ENCODE measurements around the gene GRM1. TPM values are rescaled to one million over a fixed set of nuclear protein-coding genes. Genes with fewer than 3 reads are reported as not detected.
"Not testable (repeated sequence)": the region's sequence is repeated elsewhere in the genome, so short reads cannot be mapped to it uniquely, and the experiment has no call there.

The GRM1 gene
- total RNA-seq, 1 experiment from 2014 or later = not detected

- not testable (repeated sequence) for DNase-seq (ENCODE audit: low spot score)
Measured at GRCh38 chr6:146271163-146271562, 242.3 kb downstream of the GRM1 start.

- DNase-seq (ENCODE audit: low spot score) = no peak
Measured at GRCh38 chr6:146273490-146273889, 244.6 kb downstream of the GRM1 start.

GRCh38 chr6:146277142-146277541, 248.3 kb downstream of the GRM1 start:
- no peak for DNase-seq (ENCODE audit: low spot score)

- no peak for DNase-seq (ENCODE audit: low spot score)
Measured at GRCh38 chr6:146281651-146282362, 252.9 kb downstream of the GRM1 start.

GRCh38 chr6:146282837-146283236, 254.0 kb downstream of the GRM1 start:
- no peak for DNase-seq (ENCODE audit: low spot score)

GRCh38 chr6:146284311-146284710, 255.4 kb downstream of the GRM1 start:
- no peak for DNase-seq (ENCODE audit: low spot score)

GRCh38 chr6:146286961-146287360, 258.1 kb downstream of the GRM1 start:
- no peak for DNase-seq (ENCODE audit: low spot score)

GRCh38 chr6:146287691-146288369, 259.0 kb downstream of the GRM1 start:
- DNase-seq (ENCODE audit: low spot score) = no peak

GRCh38 chr6:146289816-146290588, 261.1 kb downstream of the GRM1 start:
- DNase-seq (ENCODE audit: low spot score) = peak; percentile 4

- DNase-seq (ENCODE audit: low spot score) = no peak
Measured at GRCh38 chr6:146290589-146290901, 261.7 kb downstream of the GRM1 start.

GRCh38 chr6:146292506-146292905, 263.6 kb downstream of the GRM1 start:
- DNase-seq (ENCODE audit: low spot score) = no peak

- no peak for DNase-seq (ENCODE audit: low spot score)
Measured at GRCh38 chr6:146295695-146296094, 266.8 kb downstream of the GRM1 start.

- no peak for DNase-seq (ENCODE audit: low spot score)
Measured at GRCh38 chr6:146297815-146298214, 269.0 kb downstream of the GRM1 start.

- no peak for DNase-seq (ENCODE audit: low spot score)
Measured at GRCh38 chr6:146300521-146300920, 271.7 kb downstream of the GRM1 start.

GRCh38 chr6:146301764-146302163, 272.9 kb downstream of the GRM1 start:
- DNase-seq (ENCODE audit: low spot score) = no peak

GRCh38 chr6:146302994-146303393, 274.1 kb downstream of the GRM1 start:
- no peak for DNase-seq (ENCODE audit: low spot score)

GRCh38 chr6:146304181-146304580, 275.3 kb downstream of the GRM1 start:
- DNase-seq (ENCODE audit: low spot score) = no peak

GRCh38 chr6:146305092-146305491, 276.2 kb downstream of the GRM1 start:
- DNase-seq (ENCODE audit: low spot score) = no peak

GRCh38 chr6:146305951-146306350, 277.1 kb downstream of the GRM1 start:
- no peak for DNase-seq (ENCODE audit: low spot score)

- DNase-seq (ENCODE audit: low spot score) = no peak
Measured at GRCh38 chr6:146310628-146311027, 281.8 kb downstream of the GRM1 start.

- DNase-seq (ENCODE audit: low spot score) = no peak
Measured at GRCh38 chr6:146311079-146311478, 282.2 kb downstream of the GRM1 start.

GRCh38 chr6:146312608-146313007, 283.7 kb downstream of the GRM1 start:
- DNase-seq (ENCODE audit: low spot score) = no peak
